ENCODE results near the gene TAS2R60.

GRCh38 chr7:143433759-143434158, 9.5 kb upstream of the TAS2R60 start:
- TF ChIP-seq, protein P1, sequence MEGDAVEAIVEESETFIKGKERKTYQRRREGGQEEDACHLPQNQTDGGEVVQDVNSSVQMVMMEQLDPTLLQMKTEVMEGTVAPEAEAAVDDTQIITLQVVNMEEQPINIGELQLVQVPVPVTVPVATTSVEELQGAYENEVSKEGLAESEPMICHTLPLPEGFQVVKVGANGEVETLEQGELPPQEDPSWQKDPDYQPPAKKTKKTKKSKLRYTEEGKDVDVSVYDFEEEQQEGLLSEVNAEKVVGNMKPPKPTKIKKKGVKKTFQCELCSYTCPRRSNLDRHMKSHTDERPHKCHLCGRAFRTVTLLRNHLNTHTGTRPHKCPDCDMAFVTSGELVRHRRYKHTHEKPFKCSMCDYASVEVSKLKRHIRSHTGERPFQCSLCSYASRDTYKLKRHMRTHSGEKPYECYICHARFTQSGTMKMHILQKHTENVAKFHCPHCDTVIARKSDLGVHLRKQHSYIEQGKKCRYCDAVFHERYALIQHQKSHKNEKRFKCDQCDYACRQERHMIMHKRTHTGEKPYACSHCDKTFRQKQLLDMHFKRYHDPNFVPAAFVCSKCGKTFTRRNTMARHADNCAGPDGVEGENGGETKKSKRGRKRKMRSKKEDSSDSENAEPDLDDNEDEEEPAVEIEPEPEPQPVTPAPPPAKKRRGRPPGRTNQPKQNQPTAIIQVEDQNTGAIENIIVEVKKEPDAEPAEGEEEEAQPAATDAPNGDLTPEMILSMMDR (IDR thresholded peaks at IDR 0.05): no peak
- TF ChIP-seq POLR2A (IDR thresholded peaks at IDR 0.05): no peak

All from Peyer's patch (tissue), 4 donors.